GM12873 (cell line): Measurements from ENCODE around the gene SAMD5.
A peak's percentile ranks its signal among the peaks of the same experiment; 100 is the strongest.

Source experiments
- TF ChIP-seq, protein P1 (sequence below): IDR thresholded peaks from 2 replicates; pipeline ENCODE4 v1.5.1; 2012; ENCODE audit warnings: low read depth, mild to moderate bottlenecking, moderate library complexity, low read length, control low read depth; ENCODE audit not compliant: insufficient read depth; ENCODE audit errors: missing control alignments

The SAMD5 gene

DNA sequence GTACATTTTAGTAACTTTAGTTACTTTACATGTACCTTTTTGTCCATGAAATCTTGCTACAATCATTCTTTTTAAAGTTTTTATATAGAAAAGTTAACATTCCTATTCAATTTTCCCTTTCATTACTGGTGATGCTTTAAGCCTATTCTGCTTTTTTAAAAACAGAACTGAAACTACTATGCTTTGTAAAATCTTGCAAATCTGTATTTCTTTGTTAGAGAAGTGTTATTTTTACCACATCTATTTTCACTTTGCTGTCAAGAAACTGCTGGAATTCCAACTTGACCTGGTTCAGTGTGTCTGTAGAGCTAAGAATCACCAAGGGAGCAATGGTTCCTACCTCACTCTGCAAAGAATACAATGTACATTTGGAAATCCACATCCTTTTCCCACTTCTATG, 21.8 kb upstream of the SAMD5 start:
- TF ChIP-seq, protein P1, sequence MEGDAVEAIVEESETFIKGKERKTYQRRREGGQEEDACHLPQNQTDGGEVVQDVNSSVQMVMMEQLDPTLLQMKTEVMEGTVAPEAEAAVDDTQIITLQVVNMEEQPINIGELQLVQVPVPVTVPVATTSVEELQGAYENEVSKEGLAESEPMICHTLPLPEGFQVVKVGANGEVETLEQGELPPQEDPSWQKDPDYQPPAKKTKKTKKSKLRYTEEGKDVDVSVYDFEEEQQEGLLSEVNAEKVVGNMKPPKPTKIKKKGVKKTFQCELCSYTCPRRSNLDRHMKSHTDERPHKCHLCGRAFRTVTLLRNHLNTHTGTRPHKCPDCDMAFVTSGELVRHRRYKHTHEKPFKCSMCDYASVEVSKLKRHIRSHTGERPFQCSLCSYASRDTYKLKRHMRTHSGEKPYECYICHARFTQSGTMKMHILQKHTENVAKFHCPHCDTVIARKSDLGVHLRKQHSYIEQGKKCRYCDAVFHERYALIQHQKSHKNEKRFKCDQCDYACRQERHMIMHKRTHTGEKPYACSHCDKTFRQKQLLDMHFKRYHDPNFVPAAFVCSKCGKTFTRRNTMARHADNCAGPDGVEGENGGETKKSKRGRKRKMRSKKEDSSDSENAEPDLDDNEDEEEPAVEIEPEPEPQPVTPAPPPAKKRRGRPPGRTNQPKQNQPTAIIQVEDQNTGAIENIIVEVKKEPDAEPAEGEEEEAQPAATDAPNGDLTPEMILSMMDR, result no peak

DNA sequence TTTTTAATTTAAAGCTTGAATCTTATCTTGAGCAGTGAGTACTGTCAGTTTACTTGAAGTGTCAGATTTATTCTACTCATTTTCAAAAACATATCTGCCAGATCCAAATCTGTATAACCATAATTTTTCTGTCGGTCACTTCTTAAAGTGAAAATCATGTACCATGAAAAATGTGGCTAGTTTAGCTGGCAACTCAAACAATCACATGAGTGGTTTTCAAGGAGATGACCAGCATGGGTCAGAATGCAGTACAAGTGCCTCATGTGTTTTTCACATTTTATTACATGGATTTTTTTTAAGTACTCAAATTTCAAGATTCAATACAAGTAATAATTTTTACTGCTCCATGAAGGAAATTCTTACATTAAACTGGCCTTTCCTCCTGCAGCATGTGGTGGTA, 11.0 kb upstream of the SAMD5 start:
- TF ChIP-seq, protein P1, result no peak

DNA sequence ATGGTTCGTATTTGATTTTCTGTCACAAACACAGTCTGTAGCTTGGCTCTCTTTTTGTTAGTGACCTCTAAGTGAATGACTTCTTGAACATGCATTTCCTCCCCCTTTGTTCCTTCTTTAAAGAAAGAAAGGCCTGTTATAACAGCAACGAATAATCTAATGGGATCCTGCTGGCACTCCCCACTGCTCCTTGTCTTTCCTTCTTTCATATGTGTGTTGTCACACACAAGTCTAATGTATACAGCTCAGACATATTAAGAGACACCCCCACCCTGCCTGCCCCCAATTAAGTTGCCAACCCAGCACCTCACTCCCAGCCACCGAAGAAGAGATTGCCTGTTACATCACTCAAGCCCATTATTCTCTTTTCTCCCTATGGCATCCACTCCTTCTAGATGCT, 4.9 kb upstream of the SAMD5 start:
- TF ChIP-seq, protein P1, result no peak

DNA sequence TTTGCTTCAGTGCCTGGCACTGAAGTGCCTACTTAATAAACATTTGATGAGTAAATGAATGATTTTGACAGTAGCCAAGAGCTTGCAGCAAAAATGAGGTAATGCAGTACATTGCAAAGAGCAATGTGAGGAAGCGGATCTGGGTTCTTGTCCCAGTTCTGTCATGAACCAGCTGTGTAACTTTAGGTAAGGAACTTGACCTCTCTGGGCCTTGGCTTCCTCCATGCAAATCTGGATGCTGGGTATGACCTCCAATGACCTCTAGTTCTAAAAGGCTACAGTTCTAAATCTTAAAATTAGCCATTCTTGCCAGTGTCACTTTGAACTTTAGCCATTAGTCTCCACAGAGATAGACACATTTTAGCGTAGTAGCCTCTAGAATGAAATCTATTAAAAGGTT, 3.6 kb upstream of the SAMD5 start:
- TF ChIP-seq, protein P1, result no peak

DNA sequence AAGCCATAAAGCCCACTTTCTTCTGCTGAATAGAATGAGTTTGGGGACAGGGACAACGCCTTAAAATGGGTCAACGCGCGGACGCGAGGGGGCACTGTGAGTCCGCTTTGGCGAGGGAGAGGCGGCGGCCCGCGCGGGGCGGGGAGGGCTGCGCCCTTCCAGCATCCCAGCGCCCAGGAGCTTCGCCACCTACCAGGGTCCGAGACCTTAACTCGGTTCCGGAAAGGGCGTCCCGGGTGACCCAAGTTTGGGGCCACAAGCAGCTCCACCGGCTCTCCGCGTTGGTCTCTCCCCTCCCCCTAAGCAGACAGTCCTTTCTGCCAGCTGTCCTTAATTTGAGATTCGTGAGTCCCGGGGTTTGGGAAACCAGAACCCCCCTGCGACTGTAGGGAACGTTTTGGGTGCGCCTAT, 1.8 kb upstream of the SAMD5 start:
- TF ChIP-seq, protein P1, result peak; percentile 75

DNA sequence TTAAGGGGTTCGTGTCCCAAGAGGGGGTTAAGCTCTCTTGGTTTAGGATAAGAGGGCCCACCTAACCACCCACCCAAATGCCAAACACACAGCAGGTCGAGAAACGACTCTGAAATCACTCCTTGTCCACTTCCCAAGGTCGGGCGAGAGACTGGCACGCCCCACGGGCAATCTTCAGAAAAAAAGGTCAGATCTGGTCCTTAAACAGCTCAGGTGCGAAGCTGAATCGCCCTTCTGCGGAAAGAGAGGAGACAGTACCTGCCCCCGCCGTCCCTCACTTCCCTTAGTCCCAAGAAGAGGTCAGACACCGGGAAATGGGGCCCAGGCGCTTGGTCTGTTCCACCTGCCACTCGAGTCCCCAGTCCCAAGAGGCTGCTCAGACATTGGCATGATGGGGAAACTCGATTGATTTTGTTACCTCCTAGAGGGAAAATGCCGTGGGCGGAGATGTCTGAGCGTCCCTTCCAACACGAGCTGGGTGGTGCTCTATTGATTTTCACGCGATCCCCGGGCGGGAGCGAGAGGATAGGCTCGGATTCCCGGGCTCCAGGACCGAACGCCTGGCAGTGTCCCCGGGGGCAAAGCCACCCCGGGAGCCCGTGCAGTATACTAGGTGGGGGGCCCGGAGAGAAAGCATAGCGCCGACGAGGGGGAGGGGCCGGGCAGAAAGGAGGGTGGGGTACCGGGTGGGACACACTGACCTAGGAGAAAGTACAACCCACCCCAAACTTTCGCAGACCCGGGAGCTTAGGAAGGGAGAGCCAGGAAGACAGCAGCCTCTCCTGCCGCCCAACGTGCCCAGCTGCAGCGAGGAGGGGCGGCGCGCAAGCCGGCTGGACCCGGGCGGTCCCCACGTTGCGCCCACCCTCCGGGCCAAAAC, 1.1 kb upstream of the SAMD5 start:
- TF ChIP-seq, protein P1, result no peak

DNA sequence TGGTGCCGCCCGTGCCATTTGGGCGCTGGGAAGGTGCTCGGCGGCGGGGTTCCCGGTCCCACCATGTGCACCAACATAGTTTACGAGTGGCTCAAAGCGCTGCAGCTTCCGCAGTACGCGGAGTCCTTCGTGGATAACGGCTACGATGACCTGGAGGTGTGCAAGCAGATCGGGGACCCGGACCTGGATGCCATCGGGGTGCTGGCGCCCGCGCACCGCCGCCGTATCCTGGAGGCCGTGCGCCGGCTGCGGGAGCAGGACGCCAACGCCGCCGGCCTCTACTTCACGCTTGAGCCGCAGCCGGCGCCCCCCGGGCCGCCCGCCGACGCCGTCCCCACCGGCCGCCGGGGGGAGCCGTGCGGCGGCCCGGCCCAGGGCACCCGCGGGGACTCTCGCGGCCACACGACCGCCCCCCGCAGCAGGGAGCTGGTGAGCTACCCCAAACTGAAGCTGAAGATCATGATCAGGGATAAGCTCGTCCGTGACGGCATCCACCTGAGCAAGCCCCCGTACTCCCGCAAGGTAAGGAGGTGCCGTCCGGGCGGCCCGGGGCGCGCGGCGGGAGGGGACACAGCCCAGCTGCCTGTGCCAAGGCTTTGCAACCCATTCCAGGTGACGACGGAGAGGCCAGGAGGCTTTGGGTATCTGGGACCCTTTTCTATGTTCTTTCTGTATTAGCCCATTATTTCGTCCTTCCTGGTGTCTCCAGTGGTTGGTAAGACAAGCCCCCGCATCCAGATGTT, 547 bp downstream of the SAMD5 start:
- TF ChIP-seq, protein P1, result no peak
